Thoracic aorta (tissue), 2 donors: ENCODE results near the gene RASGRP2. TPM values are rescaled to one million over a fixed set of nuclear protein-coding genes. Genes with fewer than 3 reads are reported as not detected.

Source experiments
- ATAC-seq: fragments of 150-250 bp; one replicate; pipeline ENCODE4 v1.8.0; 2017; ENCODE audit warnings: low read depth; ENCODE audit not compliant: insufficient number of reproducible peaks, low FRiP score
- DNase-seq: peaks from one replicate; pipeline ENCODE4 v3.0.0-alpha.2; 2020; ENCODE audit warnings: low spot score
- H3K27ac ChIP-seq, 2 donors: fragments of 200-600 bp; sonication (generic); 1 replicate in 1 of 2; 2 replicates in 1 of 2; pipeline ENCODE4 v1.5.1; 2016; ENCODE audit warnings: mild to moderate bottlenecking in 2 of 2, moderate library complexity in 2 of 2
- H3K27me3 ChIP-seq: fragments of 200-600 bp; sonication (generic); replicated peaks from 2 replicates; pipeline ENCODE4 v1.6.0; 2016; ENCODE audit warnings: mild to moderate bottlenecking; ENCODE audit not compliant: insufficient read depth
- H3K36me3 ChIP-seq: fragments of 200-600 bp; sonication (generic); one replicate; pipeline ENCODE4 v1.5.1; 2016
- H3K4me1 ChIP-seq, 2 donors: fragments of 200-600 bp; sonication (generic); 1 replicate in 1 of 2; 2 replicates in 1 of 2; pipeline versions ENCODE4 v1.5.1 to v1.6.0; 2016; ENCODE audit warnings: low read depth in 2 of 2, mild to moderate bottlenecking in 1 of 2; ENCODE audit not compliant: control insufficient read depth in 1 of 2
- H3K4me3 ChIP-seq: fragments of 200-600 bp; sonication (generic); 2 replicates; pipeline ENCODE4 v1.5.1; 2016; ENCODE audit warnings: mild to moderate bottlenecking
- H3K9me3 ChIP-seq: fragments of 200-600 bp; sonication (generic); 2 replicates; pipeline ENCODE4 v1.5.1; 2016
- CTCF ChIP-seq: fragments of 200-600 bp; sonication (generic); IDR thresholded peaks from one replicate; pipeline ENCODE4 v1.5.1; 2019; ENCODE audit warnings: antibody characterized with exemption
- total RNA-seq, 2 donors: library from RNA; depleted of rRNA; stranded (reverse); fragments of >200 nt; gene quantifications; one replicate each; pipeline versions ENCODE4 v1.1.0 to v1.2.3, GENCODE V29; 2016

Gene RASGRP2
- total RNA-seq, 2 donors from 2014 or later: 78.4 to 89.1 TPM

- no peaks in the 10 kb centered on the region for H3K27me3 ChIP-seq
- H3K4me1 ChIP-seq: peaks cover 18 to 30% of the 10 kb centered on the region in 2 donors
- H3K9me3 ChIP-seq: no peaks in the 10 kb centered on the region
- no peak overlapping the region for H3K4me3 ChIP-seq
- no peaks in the 10 kb centered on the region for H3K36me3 ChIP-seq
- no peak for ATAC-seq
- DNase-seq: no peak
- H3K27ac ChIP-seq: no peak overlapping the region
- TF ChIP-seq CTCF: no peak
These were observed 59.6 kb downstream of the RASGRP2 start for GRCh38 chr11:64684357-64684756.

- no peak for ATAC-seq
These were observed 62.8 kb downstream of the RASGRP2 start for GRCh38 chr11:64681171-64681570.

GRCh38 chr11:64679846-64680245, 64.1 kb downstream of the RASGRP2 start:
- H3K36me3 ChIP-seq: no peaks in the 10 kb centered on the region
- no peaks in the 10 kb centered on the region for H3K9me3 ChIP-seq
- H3K27me3 ChIP-seq: no peaks in the 10 kb centered on the region
- no peak overlapping the region for H3K27ac ChIP-seq
- TF ChIP-seq CTCF: no peak
- H3K4me1 ChIP-seq: peaks cover 10 to 15% of the 10 kb centered on the region in 2 donors
- ATAC-seq (no peak), DNase-seq (no peak)
- no peak overlapping the region for H3K4me3 ChIP-seq

More at GRCh38 chr11:64681171-64681570, 62.8 kb downstream of the RASGRP2 start:
- Histone ChIP-seq H3K27ac (no peak overlapping the region), H3K4me1 (peaks cover 0 to 2% of the 10 kb centered on the region in 2 donors), H3K9me3 (no peaks in the 10 kb centered on the region), H3K4me3 (no peak overlapping the region), H3K27me3 (no peaks in the 10 kb centered on the region), H3K36me3 (no peaks in the 10 kb centered on the region)
- DNase-seq: no peak
- TF ChIP-seq CTCF: no peak

GRCh38 chr11:64677441-64678023, 66.4 kb downstream of the RASGRP2 start:
- Histone ChIP-seq H3K36me3 (no peaks in the 10 kb centered on the region), H3K9me3 (no peaks in the 10 kb centered on the region), H3K4me3 (no peak overlapping the region), H3K27ac (no peak overlapping the region), H3K4me1 (peaks cover 12 to 24% of the 10 kb centered on the region in 2 donors), H3K27me3 (no peaks in the 10 kb centered on the region)
- no peak for TF ChIP-seq CTCF
- ATAC-seq (no peak), DNase-seq (no peak)

Other genes starting within 250 kb of the RASGRP2 start
- not detected for gene SLC22A11, start 188.2 kb downstream of the RASGRP2 start, total RNA-seq
- not detected for gene SLC22A12, start 152.9 kb downstream of the RASGRP2 start, total RNA-seq
- gene NRXN2, start 20.9 kb downstream of the RASGRP2 start, total RNA-seq: 10 to 100 TPM; 40.3 to 41.3 TPM
- 10 to 100 TPM; 12.2 to 13.4 TPM for gene PYGM, start 15.8 kb upstream of the RASGRP2 start, total RNA-seq
- 100 to 1,000 TPM; 250 to 512 TPM for gene SF1, start 34.4 kb upstream of the RASGRP2 start, total RNA-seq
- gene MAP4K2, start 59.1 kb upstream of the RASGRP2 start, total RNA-seq: 10 to 100 TPM; 23.3 to 39.1 TPM
- gene MEN1, start 66.4 kb upstream of the RASGRP2 start, total RNA-seq: 10 to 100 TPM; 11.6 to 16.0 TPM
- gene CDC42BPG, start 100.5 kb upstream of the RASGRP2 start, total RNA-seq: 1 to 10 TPM in 1 of 2 donors, under 1 TPM in 1; 0.68 to 1.2 TPM
- gene EHD1, start 134.5 kb upstream of the RASGRP2 start, total RNA-seq: 100 to 1,000 TPM in 1 of 2 donors, 10 to 100 TPM in 1; 67.4 to 140 TPM
- 10 to 100 TPM; 18.5 to 35.2 TPM for gene ATG2A, start 173.1 kb upstream of the RASGRP2 start, total RNA-seq
- gene PPP2R5B, start 180.5 kb upstream of the RASGRP2 start, total RNA-seq: 10 to 100 TPM; 21.0 to 38.2 TPM
- gene GPHA2, start 191.8 kb upstream of the RASGRP2 start, total RNA-seq: not detected
- not detected for gene MAJIN, start 228.0 kb upstream of the RASGRP2 start, total RNA-seq